Measurements from ENCODE around the gene PTPN4.

DNA sequence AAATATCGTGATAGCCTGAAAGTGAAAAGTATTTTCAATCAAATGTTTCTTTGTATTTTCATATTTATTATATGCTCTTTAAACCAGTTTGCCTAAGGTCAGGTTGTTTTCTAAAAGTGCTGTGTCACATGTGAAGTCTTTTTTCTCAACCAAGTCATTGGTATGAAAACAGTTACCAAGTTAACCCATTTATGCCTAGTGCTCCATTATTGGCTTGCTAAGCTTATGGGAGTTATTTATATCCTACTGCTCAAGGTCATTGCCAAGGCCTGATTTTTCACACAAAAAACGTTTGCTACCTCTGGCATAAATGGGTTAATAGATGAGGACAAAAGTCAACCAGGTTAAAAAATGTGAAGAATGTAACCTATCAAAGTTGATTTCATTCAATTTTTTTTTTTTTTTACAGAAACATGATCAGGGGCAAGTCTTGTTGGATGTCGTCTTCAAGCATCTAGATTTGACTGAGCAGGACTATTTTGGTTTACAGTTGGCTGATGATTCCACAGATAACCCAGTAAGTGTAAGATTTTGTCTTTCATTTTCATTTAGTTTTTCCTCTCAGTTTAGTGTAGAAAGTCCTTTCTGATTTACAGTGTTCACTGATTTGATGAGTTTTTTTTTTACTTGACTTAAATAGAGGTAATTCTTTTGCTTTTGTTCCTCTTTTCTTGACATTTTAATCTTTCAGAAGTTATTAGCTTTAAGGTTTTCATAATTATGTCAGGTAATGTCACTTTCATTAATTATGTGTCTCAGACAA, 102.6 kb downstream of the PTPN4 start:
- TF ChIP-seq, protein P1, sequence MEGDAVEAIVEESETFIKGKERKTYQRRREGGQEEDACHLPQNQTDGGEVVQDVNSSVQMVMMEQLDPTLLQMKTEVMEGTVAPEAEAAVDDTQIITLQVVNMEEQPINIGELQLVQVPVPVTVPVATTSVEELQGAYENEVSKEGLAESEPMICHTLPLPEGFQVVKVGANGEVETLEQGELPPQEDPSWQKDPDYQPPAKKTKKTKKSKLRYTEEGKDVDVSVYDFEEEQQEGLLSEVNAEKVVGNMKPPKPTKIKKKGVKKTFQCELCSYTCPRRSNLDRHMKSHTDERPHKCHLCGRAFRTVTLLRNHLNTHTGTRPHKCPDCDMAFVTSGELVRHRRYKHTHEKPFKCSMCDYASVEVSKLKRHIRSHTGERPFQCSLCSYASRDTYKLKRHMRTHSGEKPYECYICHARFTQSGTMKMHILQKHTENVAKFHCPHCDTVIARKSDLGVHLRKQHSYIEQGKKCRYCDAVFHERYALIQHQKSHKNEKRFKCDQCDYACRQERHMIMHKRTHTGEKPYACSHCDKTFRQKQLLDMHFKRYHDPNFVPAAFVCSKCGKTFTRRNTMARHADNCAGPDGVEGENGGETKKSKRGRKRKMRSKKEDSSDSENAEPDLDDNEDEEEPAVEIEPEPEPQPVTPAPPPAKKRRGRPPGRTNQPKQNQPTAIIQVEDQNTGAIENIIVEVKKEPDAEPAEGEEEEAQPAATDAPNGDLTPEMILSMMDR (IDR thresholded peaks at IDR 0.05) = no peak
- no peak for TF ChIP-seq POLR2A (IDR thresholded peaks at IDR 0.05)

Data from testis (tissue), 2 donors.